Stomach (tissue), 9 donors: Measurements from ENCODE around the gene UQCRC1. TPM values are rescaled to one million over a fixed set of nuclear protein-coding genes. Genes with fewer than 3 reads are reported as not detected.

Source experiments
- DNase-seq, 2 donors: peaks; one replicate each; pipeline versions ENCODE4 v3.0.0 to v3.0.0-alpha.2; 2013 to 2019
- H3K27ac ChIP-seq, 5 donors: fragments of 200-600 bp in 4 of 5; sonication (generic) in 4 of 5; one replicate each; pipeline ENCODE4 v1.5.1; 2013 to 2019; ENCODE audit warnings: mild to moderate bottlenecking in 1 of 5, moderate library complexity in 1 of 5
- H3K27me3 ChIP-seq, 3 donors: fragments of 200-600 bp; sonication (generic); one replicate each; pipeline ENCODE4 v1.5.1; 2017 to 2019; ENCODE audit warnings: mixed run types in 1 of 3
- H3K36me3 ChIP-seq, 4 donors: fragments of 200-600 bp; sonication (generic); 1 replicate in 3 of 4; 2 replicates in 1 of 4; pipeline ENCODE4 v1.5.1; 2016 to 2019
- H3K4me1 ChIP-seq, 4 donors: fragments of 200-600 bp; sonication (generic); one replicate each; pipeline ENCODE4 v1.5.1; 2016 to 2019
- H3K4me3 ChIP-seq, 4 donors: fragments of 200-600 bp; sonication (generic) in 3 of 4; one replicate each; pipeline ENCODE4 v1.5.1; 2016 to 2019; ENCODE audit warnings: mild to moderate bottlenecking in 1 of 4
- H3K9me3 ChIP-seq, 4 donors: fragments of 200-600 bp; sonication (generic); one replicate each; pipeline ENCODE4 v1.5.1; 2016 to 2019
- EP300 ChIP-seq: sonication (generic); formaldehyde crosslinking; IDR thresholded peaks from one replicate; pipeline ENCODE4 v1.6.1; 2017; ENCODE audit warnings: antibody characterized with exemption
- POLR2A ChIP-seq, 4 donors: fragments of 450-650 bp; IDR thresholded peaks; one replicate each; pipeline ENCODE4 v1.6.1; 2016; ENCODE audit warnings: antibody characterized with exemption in 4 of 4, control low read depth in 2 of 4, mild to moderate bottlenecking in 1 of 4, moderate library complexity in 1 of 4
- POLR2AphosphoS5 ChIP-seq, 3 donors: sonication (generic); formaldehyde crosslinking; IDR thresholded peaks; one replicate each; pipeline ENCODE4 v1.6.1; 2016; ENCODE audit warnings: antibody characterized with exemption in 3 of 3
- WGBS, 5 donors: extraction: QIAGEN DNeasy Blood & Tissue Kit in 3 of 5; methylation state at CpG; one replicate each; pipeline versions ENCODE4 v1.1.5 to v1.1.7; 2013 to 2018; 5-methylcytosine and 5-hydroxymethylcytosine counted together
- intact Hi-C: fragments of 100-400 bp; cut with DNase I; formaldehyde crosslinking; loops from one replicate; pipeline ENCODE4 v1.15.1; 2023; ENCODE audit warnings: low total_unique reads
- polyA plus RNA-seq, 3 donors: library from polyadenylated mRNA; stranded (reverse); fragments of 200-250 nt; gene quantifications; one replicate each; pipeline ENCODE4 v1.2.3, GENCODE V29; 2013
- total RNA-seq, 5 donors: library from RNA; depleted of rRNA; stranded (reverse); fragments of >200 nt; gene quantifications; one replicate each; pipeline versions ENCODE4 v1.1.0 to v1.2.3, GENCODE V29; 2014 to 2016
- TF ChIP-seq, protein P1 (sequence below), 7 experiments: fragments of 450-650 bp in 4 of 7; fragments of 200-600 bp in 3 of 7; sonication (generic) in 3 of 7; IDR thresholded peaks; one replicate each; pipeline ENCODE4 v1.5.1; 2016 to 2019; ENCODE audit warnings: antibody characterized with exemption in 7 of 7, control low read depth in 2 of 7, mild to moderate bottlenecking in 1 of 7
- donor health status: healthy with polysubstance abuse.
- donor health status: Bipolar disorder and iron deficiency.
- donor health status: healthy.

The UQCRC1 gene
- total and polyA plus RNA-seq, 8 donors = 178 to 568 (median 277) TPM

DNA sequence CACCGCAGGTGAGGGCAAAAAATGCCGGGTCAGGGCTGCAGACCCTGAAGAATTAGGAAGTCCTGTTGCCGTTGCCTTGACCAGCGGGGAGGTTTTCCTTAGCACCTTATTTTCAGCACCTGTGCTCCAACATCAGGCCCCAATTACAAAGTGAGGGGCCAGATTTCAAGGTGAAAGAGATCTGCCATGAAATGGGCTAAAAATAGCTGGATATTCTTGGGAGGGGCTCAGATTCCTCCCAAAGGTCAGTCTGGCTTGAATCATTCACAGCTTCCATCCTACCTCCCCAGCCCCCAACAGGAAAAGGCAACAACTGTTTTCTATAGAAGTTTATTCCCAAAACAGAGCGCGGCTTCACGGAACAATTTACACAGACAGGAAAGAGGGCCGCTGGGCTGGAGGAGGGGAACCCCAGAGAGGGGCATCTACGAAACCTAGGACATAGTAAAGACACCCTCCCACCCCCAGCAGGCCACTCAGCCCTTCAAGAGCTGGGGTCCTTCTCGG lies 26.8 kb upstream of the UQCRC1 start:
- no peak for DNase-seq
- Histone ChIP-seq H3K4me3 (peak overlapping the region; percentile 79 to 98 (median 94)), H3K27me3 (no peaks in the 10 kb centered on the region), H3K4me1 (peaks cover 22 to 35% (median 26%) of the 10 kb centered on the region in 4 donors), H3K9me3 (no peaks in the 10 kb centered on the region), H3K36me3 (peaks cover 7 to 22% (median 22%) of the 10 kb centered on the region in 4 donors), H3K27ac (peak overlapping the region; percentile 67 to 91 (median 87))
- TF ChIP-seq POLR2AphosphoS5 (IDR thresholded peaks at IDR 0.05) (no peak), EP300 (no peak)
- TF ChIP-seq, protein P1, sequence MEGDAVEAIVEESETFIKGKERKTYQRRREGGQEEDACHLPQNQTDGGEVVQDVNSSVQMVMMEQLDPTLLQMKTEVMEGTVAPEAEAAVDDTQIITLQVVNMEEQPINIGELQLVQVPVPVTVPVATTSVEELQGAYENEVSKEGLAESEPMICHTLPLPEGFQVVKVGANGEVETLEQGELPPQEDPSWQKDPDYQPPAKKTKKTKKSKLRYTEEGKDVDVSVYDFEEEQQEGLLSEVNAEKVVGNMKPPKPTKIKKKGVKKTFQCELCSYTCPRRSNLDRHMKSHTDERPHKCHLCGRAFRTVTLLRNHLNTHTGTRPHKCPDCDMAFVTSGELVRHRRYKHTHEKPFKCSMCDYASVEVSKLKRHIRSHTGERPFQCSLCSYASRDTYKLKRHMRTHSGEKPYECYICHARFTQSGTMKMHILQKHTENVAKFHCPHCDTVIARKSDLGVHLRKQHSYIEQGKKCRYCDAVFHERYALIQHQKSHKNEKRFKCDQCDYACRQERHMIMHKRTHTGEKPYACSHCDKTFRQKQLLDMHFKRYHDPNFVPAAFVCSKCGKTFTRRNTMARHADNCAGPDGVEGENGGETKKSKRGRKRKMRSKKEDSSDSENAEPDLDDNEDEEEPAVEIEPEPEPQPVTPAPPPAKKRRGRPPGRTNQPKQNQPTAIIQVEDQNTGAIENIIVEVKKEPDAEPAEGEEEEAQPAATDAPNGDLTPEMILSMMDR (IDR thresholded peaks at IDR 0.05) = no peak
- 45 to 50% (median 48%) methylated on average over 10 of the region's 10 CpGs for WGBS, 5 donors
- intact Hi-C loops = no loop called here

- TF ChIP-seq EP300 (no peak), POLR2A (IDR thresholded peaks at IDR 0.05) (peak in 1 of 4 donors; percentile 31), POLR2AphosphoS5 (IDR thresholded peaks at IDR 0.05) (peak; percentile 49 to 89 (median 88))
- TF ChIP-seq, protein P1 (IDR thresholded peaks at IDR 0.05) = peak in 5 of 7 experiments; percentile 20 to 43 (median 39)
- Histone ChIP-seq H3K9me3 (no peaks in the 10 kb centered on the region), H3K27me3 (no peaks in the 10 kb centered on the region), H3K27ac (peak within 1 kb of the TSS; percentile 79 to 91 (median 87)), H3K4me3 (peak within 1 kb of the TSS; percentile 79 to 98 (median 94)), H3K4me1 (peaks cover 22 to 35% (median 26%) of the 10 kb centered on the region in 4 donors), H3K36me3 (peaks cover 8 to 30% (median 30%) of the 10 kb centered on the region in 4 donors)
- intact Hi-C loops = no loop called here
- 0 to 1% (median 0%) methylated on average over 22 to 68 of the region's 68 CpGs for WGBS, 5 donors
- DNase-seq = peak; percentile 98 to 99
Measured at GRCh38 chr3:48635222-48636021, 26.0 kb upstream of the UQCRC1 start, which contains the start of gene SLC26A6. Gene SLC26A6, minus strand, starts transcription at chr3:48635461. Its CDS starts 68 bp downstream, at chr3:48635393.

- Histone ChIP-seq H3K4me1 (peaks cover 22 to 35% (median 26%) of the 10 kb centered on the region in 4 donors), H3K27me3 (no peaks in the 10 kb centered on the region), H3K36me3 (peaks cover 14 to 37% (median 37%) of the 10 kb centered on the region in 4 donors), H3K4me3 (peak overlapping the region; percentile 79 to 98 (median 94)), H3K9me3 (no peaks in the 10 kb centered on the region), H3K27ac (peak overlapping the region; percentile 79 to 91 (median 87))
- TF ChIP-seq EP300 (no peak), POLR2A (IDR thresholded peaks at IDR 0.05) (no peak), POLR2AphosphoS5 (IDR thresholded peaks at IDR 0.05) (no peak)
- TF ChIP-seq, protein P1 (IDR thresholded peaks at IDR 0.05) = no peak
- 2 to 10% (median 2%) methylated on average over 9 to 30 of the region's 30 CpGs for WGBS, 5 donors
- peak; percentile 69 to 74 for DNase-seq
- intact Hi-C loops = no loop called here
Measured at GRCh38 chr3:48634661-48635221, 25.3 kb upstream of the UQCRC1 start.

GRCh38 chr3:48633743-48634142 lies 24.3 kb upstream of the UQCRC1 start:
- no peaks in the 10 kb centered on the region for H3K27me3 ChIP-seq
- H3K4me3 ChIP-seq = peak overlapping the region; percentile 79 to 98 (median 94)
- TF ChIP-seq POLR2AphosphoS5 (IDR thresholded peaks at IDR 0.05) (no peak), EP300 (no peak), POLR2A (IDR thresholded peaks at IDR 0.05) (no peak)
- TF ChIP-seq, protein P1 (IDR thresholded peaks at IDR 0.05) = no peak
- peaks cover 22 to 35% (median 26%) of the 10 kb centered on the region in 4 donors for H3K4me1 ChIP-seq
- H3K27ac ChIP-seq = peak overlapping the region in 4 of 5 donors; percentile 18 to 91 (median 84)
- intact Hi-C loops = no loop called here
- no peaks in the 10 kb centered on the region for H3K9me3 ChIP-seq
- no peak for DNase-seq
- 55 to 86% (median 78%) methylated on average over 1 to 2 of the region's 2 CpGs for WGBS, 5 donors
- H3K36me3 ChIP-seq = peaks cover 20 to 47% (median 47%) of the 10 kb centered on the region in 4 donors
